HT-29 (cell line): ENCODE data around the gene TNNT3. TPM values are rescaled to one million over a fixed set of nuclear protein-coding genes. Genes with fewer than 3 reads are reported as not detected.

Experiments used
- DNase-seq: peaks from one replicate; pipeline ENCODE4 v3.0.0-alpha.2; 2015; ENCODE audit warnings: low spot score
- total RNA-seq: library from RNA; depleted of rRNA; stranded (reverse); fragments of >200 nt; shearing (Covaris generic); gene quantifications from 2 replicates; pipeline ENCODE4 v1.2.3, GENCODE V29; 2014

Gene TNNT3
- total RNA-seq, 1 experiment from 2014 or later: not detected

DNA sequence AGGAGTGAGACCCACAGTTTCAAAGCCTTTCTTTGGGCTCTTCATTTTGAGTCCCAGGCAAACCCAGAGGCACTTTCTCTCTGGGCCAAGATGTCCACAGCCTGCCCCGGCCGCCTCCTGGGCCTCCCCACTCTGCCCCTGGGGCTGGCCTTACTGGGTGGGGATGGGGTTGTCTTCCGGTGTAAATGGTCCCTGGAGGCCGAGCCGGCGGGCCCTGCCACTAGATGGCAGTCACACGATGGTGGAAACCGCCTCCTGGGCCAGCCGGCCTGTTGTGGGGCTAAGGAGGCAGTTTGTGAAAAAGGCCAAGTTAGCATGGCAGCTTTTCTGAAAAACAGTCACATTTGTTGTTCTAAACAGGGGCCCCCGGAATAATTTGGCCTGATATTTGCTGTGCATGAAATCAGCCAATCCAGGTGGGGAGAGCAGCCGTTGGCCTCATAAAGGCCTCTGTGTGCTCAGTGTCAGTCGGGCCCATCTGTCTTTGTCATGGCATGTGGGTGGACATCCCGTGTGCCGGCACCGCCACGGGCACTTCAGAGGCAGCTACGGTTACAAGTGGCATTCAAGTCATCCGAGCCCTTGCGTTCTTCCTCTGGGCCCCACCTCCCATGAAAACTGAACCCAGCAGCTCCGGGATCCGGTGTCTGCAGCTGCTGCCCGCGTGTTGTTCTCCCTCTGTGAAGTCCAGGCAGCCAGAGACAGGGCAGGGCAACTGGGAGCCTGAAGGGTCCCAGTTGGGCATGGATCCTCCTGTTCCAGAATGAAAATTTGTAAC lies 34.2 kb downstream of the TNNT3 start:
- no peak for DNase-seq

DNA sequence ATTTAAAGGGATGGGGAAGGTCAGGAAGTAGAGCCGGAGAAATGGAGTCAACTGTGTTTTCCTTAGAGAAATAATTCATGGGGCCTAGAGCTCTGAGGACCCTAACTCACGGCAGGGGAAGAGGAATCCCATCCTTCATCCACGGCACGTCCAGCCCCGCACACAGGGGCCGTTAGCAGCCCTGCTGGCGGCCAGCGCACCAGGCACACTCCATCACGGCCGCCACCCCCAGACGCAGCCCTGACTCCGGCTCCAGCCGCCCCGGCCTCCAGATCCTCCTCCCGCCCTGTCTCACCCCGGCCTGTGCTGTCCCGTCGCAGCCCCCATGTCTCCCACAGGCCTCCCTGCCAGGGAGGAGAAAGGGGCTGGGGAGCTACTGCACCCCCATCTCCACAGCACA lies 38.9 kb downstream of the TNNT3 start:
- no peak for DNase-seq

DNA sequence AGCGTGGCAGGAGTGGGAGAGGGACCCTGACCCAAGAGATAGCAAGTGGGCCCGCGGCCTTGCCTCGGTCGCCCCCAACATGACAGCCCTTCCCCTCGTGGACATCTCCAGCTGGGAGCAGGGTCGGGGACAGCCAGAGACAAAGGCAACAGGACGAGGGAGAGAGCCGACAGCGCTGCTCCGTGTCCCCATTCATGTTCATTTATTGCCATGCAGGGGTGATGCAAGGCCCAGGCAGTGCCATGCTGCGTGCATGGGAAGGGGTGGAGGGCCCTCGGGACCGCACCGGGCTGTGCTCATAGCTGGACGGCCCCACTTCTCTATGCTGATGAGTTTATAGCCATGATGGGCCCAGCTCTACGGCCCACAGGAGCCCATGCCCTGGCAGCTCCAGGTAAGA lies 40.3 kb downstream of the TNNT3 start:
- no peak for DNase-seq

DNA sequence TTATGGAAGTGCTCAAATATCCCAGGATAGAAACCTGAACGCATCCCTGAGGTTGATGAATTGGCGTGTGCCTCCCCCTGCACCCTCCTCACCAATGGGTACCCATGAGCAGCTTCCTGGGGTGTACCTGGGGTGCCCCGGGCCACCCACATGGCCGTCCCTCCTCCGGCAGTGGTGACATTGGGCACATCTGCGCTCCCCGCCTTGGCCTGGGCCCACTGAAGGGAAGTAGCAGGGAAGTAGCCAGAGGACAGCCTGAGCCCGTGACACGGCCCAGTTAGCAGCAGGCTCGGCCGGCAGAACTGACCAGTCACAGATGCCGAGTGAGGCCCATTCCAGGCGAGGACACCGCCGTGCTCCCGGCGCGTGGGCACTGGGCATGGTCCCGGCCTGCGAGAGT lies 44.4 kb downstream of the TNNT3 start:
- no peak for DNase-seq

DNA sequence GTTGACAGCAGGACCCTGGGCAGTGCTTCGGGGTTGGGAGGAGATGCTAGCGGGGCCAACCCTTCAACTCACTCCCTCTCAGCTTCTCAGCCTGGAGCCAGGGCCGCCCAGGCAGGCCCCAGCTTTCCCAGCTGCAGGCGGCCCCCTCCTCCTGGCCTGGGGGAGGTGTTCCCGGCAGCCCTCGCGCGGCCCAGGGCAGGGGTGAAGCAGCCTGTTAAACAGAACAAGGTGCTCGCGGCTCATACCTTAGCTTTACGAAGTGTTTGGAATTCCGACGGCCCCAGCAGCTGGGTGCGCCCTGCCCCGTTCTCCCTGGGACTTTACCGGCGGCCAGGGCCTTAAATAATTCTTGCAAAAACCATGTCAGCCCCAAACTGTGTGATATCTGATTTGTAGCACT lies 44.8 kb downstream of the TNNT3 start:
- no peak for DNase-seq

DNA sequence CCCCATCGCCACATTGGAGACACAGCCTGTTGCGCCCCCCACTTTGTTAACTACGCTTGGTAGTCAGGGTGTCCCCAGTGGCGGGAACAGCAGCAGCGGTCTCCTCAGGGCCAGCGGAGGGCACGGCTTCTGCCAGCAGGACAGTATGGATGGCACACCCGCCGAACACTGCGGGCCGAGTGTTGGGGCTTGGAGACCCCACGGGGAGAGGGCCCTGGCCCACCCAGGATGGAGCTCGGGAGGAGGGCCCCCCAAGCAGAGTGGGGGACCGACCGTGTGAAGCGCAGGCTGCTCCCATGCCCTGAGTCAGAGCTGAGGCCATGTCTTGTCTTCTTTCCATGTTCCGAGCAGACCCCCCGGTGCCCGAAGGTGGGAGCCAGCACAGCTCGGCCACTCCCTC lies 45.5 kb downstream of the TNNT3 start:
- DNase-seq: no peak

DNA sequence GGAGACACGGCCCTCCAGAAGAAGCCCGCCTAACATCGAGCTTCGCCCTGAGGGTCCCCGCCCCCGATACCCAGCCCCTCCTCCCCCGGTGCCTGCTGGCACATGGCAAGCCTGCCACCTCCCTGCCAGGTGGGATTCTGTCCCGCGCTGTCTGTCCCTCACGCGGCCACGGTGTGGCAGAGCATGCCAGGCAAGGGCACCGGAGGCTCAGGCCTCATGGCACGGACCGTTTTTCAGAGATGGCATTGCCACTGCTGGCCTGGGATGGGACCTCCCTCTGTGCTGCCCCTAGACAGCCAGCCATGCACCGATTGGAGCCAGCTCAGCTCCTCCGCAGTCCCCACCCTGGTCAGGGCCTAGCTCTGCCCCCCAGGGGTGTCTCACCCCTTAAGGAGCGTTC lies 47.0 kb downstream of the TNNT3 start:
- DNase-seq: no peak

DNA sequence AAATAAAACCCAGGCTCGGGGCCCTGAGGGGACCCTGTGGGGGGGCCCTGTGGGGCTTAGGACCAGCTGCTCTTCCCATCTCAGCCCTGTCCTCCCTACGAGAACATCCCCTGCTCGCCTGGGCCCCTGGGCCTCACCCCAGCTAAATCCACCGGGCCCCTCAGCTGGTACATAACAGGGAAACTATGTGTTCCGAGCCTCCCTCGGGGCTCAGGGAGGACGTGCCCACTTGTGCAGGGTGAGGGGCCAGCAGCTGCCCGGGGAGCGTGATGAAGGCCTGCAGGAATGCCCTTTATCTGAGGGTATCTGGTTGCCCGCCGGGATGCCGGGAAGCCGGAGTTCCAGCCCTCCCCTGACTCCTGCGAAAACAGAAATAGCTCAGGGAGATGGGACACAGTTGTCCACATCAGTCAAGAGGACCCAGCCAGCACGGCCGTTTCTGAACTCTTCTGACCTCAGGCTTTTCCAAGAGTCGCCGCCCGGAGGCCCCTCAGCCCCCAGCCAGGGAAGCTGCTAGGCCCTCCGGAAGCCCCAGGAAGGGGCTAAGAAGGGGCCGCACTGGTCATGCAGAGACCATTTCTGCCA lies 48.2 kb downstream of the TNNT3 start:
- DNase-seq: no peak

DNA sequence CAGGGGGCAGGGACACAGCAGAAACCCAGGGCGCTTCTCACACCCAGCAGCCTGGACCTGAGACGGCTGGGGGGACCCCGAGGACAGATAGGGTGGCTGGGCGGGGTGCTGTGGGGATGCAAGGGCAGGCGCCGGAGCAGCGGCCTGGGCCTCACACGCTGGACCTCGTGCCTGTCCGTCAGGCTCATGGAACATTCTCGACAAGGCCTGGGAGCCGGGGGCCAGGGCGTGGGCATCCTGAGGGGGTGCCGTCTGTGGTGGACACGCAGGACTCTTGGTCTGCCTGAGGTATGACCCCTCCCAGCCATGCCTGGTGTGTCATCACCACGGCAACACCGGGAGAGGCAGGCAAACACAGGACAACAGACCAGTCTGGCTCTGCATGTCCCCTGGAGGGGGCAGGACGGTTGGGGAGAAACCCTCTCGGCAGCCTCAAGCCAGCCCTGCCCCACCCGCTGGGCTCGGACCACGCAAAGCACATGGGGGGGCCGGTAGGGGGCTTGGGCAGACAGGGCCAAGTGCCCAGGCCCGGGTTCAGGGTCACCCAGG lies 49.0 kb downstream of the TNNT3 start:
- no peak for DNase-seq

DNA sequence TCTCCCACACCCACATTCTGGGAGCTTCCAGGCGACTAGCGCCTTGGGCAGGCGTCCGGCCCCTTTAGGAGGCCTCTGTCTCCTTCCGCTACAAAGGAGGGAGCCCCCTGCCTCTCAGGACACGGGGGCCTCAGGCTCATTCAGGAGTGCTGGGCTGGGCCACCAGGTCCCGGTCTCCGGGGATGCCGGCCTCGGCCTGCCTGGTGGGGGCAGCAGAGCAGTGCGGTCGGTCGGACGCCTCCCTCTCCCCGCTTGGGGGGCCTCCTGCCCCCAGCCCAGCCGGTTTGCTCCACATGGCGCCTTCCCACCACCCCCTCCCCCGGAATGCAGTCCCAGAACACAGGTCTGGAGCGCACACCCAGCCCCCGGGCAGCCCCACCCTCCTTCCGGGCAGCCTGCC lies 49.5 kb downstream of the TNNT3 start:
- DNase-seq: no peak

DNA sequence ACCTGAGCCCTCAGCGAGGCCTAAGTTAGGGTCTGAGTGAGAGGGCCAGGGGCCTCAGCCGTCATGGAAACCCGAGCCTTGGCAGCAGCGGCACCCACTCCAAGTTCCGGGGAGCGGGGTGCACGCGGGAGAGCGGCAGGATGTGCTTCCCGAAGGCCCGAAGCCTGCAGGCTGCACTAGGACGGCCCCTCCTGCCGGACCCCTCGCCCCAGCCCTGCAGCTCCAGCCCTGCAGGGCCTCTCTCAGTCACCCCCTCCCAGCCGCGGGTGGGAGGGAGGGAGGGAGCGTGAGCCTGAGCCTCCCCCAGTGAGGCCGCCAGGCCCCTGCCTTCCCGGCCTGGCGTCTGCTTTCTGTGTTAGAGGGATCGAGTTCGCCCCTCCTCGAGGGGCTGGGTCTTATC lies 50.3 kb downstream of the TNNT3 start:
- no peak for DNase-seq

DNA sequence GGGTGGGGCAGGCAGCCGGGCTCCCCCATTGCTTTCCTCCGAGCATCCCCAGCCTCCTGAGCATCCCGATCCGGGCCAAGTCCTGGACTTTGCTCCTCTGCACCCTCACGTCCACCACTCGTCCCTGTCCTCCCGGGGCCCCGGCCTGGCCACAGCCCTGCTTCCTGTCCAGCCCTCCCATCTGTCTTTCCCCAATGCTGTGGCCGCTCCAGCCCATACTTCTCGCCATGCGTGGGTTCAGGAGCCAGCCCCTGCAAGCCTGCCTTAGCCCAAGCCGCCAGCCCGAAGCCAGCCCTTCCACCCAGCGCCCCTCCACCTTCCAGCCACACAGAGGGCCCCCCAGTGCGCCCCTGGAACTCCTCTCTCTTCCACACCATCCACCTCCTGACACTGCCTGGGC lies 51.5 kb downstream of the TNNT3 start:
- no peak for DNase-seq

DNA sequence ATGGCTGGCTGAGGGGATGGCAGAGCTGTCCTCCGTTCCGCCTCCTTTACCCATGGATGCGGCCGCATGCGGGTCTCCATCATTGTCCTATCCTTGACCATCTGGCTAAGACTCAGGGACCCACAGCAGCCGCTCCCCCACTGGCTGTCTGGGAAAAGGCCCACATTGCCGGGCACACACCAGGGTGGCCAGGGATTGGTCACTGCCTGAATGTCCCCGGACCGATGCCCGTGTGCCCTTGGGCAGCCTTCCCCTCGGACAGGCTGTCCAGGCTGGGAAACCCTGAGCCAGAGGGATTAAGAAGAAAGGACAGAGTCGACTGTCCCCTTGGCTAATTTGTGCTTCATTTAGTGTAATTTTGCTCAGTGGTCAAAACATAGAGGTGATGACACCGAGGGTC lies 55.7 kb downstream of the TNNT3 start:
- no peak for DNase-seq

DNA sequence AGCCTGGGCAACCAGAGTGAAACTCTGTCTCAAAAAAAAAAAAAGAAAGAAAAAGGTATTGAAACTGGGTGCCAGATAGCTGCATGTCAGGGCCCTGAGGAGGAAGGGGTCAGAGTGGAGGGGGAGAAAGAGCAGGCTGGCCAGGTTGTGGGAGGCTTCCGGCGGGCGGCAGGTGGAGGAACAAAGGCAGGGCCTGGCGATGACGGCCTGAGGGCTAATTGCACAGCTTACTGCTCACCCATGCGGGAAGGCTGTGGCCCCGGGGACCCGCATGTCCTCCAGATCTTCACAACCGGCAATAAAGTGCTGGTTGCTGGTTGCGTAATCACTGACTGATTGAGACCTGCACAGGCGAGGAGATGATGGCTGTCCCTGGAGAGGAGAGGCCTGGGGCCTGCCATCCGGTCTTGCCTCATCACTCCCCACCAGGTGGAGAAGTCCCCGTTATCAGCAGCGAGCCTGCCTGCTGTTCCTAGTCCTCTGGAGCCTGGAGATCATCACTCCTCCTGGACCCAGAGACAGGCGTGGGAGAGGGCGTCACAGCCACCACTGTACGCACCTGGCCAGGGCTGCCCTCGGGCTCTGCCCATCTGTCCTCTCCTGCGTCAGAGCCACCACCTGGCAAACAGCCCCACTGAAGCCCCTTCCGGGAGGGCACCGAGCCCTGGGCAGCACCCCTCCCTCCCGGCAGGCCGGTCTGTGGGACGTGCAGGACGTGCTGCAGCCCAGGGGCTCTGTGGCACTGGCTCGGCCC lies 59.4 kb downstream of the TNNT3 start:
- no peak for DNase-seq

DNA sequence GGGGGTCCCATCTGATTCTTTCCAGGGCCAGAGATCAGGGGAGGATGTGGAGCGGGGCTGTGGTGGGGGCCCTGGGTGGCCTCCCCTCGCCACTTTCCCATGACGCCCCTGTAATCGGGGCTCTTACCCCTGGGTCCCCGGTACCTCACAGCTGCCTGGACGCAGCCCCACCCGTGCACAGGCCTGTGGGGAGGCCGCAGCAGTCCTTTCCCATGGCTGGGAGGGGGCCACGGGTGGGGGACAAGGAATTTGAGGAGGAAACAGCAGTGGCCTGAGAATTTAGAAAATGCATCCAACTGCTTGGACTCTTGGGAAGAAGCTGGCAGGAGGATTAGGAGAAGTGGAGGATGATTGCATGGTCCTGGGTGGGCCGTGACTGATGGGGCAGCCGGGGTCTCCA lies 60.1 kb downstream of the TNNT3 start:
- DNase-seq: no peak

DNA sequence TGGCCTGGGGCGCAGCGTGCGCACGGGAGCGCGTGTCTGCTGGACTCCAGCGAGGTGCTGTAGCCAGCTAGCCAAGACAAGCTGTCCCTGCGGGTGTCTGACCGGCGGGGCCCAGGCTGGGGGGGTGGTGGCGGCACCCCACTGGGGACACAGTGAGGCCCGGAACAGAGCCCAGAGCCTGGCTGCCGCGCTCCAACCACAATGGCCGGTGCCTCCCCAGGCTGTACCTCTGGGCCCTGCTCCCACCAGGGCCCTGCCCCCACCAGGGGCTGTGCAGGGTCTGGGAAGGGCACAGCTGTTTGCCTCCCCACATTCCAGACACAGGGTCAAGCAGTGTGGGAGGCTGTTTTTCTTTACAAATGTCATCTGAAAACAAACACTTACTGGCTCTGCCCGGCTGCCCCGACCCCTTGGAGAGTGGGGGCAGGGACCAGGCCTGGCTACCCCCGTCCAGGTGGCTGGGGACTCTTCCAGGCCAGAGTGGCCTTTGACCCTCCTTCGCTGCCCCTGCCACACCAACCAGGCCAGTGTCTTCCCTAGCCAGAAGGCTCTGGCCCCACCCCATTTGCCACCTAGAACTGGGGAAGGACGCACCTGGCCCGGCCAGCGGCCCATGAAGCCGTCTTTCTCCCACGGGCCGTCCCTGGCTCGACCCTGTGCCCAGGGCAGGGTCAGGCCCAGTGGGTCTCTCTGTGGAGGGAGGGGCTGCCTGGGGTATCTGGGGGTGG lies 63.5 kb downstream of the TNNT3 start:
- no peak for DNase-seq

DNA sequence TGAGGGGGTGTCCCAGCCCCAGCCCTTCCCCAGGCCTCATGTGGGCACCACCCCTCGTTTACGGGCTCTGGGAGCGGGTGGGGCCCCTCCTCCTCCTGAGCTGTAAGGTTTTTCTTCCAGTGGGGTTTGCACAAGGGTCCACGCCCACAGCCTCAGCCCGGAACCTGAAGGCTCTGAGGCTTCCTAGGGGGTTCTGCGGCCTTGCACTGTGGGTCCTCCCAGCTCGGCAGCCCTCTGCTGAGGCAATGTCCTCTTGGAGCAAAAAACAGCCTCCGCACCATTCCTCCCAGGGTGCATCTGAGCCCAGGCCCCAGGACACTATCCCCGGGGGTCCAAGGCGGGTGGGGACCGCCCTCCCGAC lies 64.1 kb downstream of the TNNT3 start:
- no peak for DNase-seq

DNA sequence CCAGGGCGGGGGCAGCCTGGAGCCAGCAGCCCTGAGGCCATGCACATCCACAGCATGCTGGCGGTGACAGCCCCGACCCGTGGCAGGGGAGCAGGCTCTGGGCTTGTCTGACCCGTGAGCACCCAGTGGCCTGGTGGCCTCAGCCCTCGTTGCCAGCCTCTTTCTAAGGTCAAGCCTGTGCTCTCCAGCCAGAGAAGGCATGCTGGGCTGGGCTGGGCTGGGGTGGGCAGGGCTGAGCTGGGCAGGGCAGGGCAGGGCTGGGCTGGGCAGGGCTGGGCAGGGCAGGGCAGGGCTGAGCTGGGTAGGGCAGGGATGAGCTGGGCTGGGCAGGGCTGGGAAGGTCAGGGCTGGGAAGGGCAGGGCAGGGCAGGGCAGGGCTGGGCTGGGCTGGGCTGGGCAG lies 67.5 kb downstream of the TNNT3 start:
- DNase-seq: no peak

DNA sequence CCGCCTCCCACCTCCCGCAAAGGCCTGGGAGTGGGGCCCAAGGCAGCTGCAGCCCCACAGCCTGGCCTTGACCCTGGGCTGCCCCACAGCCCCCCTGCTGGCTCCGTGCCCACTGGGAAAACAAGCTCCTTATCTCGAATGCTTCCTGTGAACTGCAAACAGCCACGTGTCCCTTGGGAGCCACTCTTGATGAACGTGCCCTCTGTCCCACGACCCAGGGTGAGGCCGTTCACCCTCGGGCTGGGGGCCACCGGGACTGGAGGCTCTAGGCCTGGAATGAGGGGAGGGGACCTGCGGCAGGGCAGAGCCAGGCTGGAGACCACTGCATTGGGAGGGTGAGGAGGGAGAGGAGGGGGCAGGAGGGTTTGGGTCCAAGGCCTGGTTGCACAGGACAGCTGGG lies 68.7 kb downstream of the TNNT3 start:
- DNase-seq: no peak
